HG02938 (cell line): Measurements from ENCODE around the gene COL15A1.
"Not testable (repeated sequence)": the region's sequence is repeated elsewhere in the genome, so short reads cannot be mapped to it uniquely, and the experiment has no call there.

ENCODE experiments used
- ATAC-seq: cut with Tn5 transposase; IDR thresholded peaks from one replicate; pipeline ENCODE4 v1.9.1; 2021; ENCODE audit warnings: mild to moderate bottlenecking, moderate library complexity; ENCODE audit not compliant: unreplicated experiment

COL15A1 gene

DNA sequence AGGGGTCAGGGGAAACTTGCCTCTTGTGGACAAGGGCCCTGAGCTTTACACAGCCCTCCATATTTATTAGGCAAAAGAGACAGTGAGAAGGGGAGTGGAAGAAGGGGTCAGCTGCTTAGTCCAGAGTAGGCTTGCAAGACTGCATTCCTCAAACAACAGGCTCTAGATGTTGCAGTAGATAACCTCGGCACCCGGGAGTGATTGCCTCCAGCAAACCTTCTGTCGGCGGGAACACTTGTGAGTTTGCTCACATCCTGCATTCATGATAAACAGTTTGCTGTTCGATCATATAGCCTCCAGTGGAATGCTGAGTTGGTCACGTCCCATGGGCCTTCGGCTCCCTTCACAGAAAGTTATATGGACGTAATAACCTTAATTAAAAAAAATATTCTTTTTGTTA is 66.7 kb downstream of the COL15A1 start:
- ATAC-seq: not testable (repeated sequence)

- no peak for ATAC-seq
These were observed 67.5 kb downstream of the COL15A1 start for GRCh38 chr9:99011161-99011709.

GRCh38 chr9:99012957-99013512 is 69.3 kb downstream of the COL15A1 start:
- no peak for ATAC-seq

GRCh38 chr9:99013550-99013949 is 69.8 kb downstream of the COL15A1 start:
- no peak for ATAC-seq

- ATAC-seq: no peak
These were observed 71.7 kb downstream of the COL15A1 start for GRCh38 chr9:99015448-99015847.

DNA sequence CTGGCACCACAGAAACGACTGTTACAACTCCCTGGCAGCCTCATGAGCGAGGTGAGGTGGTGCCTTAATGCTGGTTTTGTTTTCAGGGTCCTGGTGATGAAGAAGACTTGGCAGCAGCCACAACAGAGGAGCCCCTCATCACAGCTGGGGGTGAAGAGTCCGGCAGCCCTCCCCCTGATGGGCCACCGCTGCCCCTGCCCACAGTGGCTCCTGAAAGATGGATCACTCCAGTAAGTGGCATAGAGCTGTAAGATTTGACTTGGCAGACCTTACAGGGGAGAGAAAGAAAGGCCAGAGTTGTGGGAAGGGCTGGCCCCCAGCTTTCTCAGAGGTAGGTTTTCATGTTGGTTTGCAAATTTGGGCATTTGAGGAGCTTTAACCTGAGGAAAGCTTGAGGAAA is 72.2 kb downstream of the COL15A1 start:
- no peak for ATAC-seq

DNA sequence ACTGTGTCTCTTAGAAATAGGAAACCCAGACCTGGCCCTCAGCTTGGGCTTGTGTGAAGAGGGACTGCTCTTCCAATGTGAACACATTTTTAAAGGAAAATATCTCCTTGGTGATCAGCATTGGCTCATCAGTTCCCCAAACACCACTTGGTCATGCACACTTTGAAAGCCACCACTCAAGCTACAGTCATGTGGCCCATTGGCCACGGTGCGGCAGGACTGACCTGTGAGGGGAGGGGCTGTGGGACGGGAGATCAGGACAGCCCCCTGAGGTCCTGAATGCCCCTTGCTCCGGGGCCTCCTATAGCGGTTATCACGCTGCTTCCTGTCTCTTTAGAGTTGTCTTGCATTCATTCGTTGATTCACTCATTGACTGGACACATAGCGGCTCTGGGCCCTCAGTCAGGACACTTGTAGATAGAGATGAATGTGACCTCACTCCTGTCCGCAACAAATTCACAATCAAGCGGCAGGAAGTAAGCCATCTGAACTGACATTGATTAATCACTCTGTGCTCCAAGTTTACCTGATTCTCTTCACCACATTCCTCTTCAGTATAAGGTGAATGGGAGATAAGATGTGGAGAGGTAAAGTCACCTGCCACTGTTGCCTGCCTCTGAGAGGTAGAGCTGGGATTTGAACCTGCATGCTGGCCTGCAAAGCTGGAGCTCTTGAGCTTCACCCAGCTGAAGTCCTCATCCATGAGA is 73.1 kb downstream of the COL15A1 start:
- no peak for ATAC-seq

DNA sequence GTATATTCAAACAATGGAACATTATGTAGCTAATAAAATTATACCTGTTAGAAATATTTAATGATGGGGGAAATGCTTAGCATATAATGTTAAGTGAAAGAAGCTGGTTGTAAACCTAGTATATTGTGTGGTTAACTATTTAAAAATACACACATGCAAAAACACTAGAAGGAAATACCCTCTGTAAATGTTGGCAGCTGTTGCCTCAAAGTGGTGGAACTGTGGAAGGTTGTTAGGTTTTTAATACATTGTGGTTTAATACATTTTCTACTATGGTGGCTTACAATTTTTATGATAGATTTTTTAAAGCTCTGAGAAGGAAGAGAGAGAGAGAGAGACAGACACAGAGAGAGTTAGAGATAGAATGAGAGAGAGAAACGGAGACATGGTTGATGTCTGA is 74.9 kb downstream of the COL15A1 start:
- no peak for ATAC-seq

DNA sequence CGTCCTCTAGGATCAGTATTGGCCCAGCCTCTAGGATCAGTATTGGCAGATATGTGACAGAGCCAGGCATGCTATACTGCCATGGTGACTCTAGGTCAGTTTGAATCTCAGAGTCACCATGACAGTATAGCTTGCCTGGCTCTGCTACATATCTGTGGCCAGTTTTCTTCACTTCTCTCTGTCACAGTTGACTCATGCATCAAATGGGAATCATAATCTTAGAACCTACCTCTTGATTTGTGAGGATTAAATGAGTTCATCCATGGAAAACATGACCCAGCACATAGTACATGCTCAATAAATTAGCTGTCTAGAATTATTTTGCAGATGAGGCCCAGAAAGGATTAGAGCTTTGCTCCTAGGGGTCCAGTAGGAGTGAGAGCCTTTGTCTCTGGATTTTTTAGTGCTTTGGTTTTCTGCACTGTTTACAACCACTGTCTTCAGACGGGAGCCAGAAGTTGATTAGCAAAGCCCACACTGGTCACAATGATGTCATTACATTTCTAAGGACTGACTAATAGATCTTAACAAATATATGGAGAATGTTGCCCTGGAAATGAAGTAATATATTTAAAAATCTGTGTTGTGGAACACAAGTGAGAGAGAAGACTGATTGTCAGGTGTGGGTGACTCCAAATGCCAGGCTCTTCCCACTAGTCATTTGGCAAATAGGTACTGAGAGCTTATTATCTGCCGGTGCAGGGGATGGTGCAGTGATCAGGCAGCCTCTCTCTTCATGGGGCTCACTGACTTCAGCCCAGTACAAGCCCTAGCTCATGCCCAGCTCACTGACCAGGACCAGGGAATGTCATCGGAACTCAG is 76.0 kb downstream of the COL15A1 start:
- no peak for ATAC-seq

DNA sequence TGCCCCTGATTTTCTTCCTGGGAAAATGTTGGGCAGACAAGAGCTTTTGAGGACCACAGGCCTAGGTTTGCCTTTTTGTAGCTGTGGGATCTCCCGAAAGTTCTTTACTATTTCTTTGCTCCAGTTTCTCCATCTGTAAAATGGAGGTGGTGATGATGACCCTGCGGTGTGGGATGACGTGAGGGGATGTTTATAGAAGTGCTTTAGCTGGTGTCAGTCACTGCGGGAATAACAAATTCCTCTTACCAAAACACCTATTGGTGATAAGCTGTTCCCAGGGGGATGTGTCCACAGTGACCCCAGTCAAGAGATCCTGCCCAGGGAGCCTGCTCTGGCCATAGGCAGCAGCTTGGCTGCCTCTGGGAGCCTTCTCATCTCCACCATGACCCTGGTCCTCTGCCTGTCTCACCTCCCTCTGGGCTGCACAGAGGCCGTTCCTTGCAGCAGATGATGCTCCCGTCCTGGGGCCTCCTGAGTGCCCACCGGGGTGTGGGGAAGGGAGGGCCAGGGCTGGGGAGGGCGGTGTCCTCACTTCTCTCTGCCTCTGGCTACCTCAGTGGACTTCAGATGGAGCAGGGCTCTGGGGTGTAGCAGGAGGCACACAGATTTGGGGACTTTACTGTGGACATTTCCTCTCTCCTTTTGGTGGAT is 77.2 kb downstream of the COL15A1 start:
- no peak for ATAC-seq

GRCh38 chr9:99021512-99021911 is 77.8 kb downstream of the COL15A1 start:
- ATAC-seq: no peak

DNA sequence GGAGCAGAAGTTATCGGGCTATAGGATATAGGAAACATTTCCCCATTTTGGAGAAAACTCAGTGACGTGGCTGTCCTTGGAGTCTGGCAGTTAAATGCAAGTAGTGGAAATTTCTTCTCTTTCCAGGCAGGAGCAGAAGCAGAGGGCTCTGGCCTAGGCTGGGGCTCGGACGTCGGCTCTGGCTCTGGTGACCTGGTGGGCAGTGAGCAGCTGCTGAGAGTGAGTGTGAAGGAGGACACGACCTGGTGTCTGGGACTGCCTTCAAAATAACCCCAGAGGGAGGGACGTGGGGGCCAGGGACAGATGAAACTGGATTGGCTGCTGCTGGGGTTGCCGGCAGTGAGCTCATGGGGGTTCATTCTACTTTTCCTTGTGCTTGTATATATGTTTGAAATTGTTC is 79.5 kb downstream of the COL15A1 start:
- ATAC-seq: no peak

- no peak for ATAC-seq
These were observed 80.1 kb downstream of the COL15A1 start for GRCh38 chr9:99023831-99024230.

- no peak for ATAC-seq
These were observed 81.3 kb downstream of the COL15A1 start for GRCh38 chr9:99024959-99025358.

GRCh38 chr9:99025616-99026270 is 82.0 kb downstream of the COL15A1 start:
- no peak for ATAC-seq

DNA sequence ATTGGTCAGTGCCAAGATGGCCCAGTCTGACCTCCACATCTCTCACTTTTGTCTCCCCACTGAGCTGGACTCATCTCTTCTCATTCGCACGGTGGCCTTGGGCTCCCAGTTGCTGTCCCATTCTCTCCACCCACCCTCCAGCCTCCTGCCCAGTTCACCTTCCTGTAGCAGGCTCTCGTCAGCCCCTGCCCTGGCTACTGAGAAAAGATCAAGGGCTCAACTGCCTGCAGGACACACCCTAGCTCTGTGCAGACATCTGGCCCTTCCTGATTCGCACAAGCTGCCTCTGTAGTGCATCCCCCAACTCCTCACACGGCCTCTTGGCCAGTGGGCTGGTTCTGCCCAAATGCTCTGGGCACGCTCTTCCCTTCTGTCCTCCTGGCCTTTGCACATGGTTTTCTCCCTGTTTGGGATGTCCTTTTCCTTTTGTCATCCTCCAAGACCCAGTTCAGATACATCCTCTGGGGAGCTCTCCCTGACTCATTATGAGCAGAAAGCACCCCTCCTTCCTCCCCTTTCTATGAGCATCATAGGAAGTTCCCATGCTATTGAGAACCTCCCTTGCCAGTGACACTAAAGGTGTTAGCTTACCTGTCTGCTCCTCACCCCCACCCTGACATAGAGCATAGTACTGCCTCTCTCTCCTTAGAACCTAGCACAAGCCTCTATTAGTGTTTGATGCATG is 82.7 kb downstream of the COL15A1 start:
- ATAC-seq: no peak

DNA sequence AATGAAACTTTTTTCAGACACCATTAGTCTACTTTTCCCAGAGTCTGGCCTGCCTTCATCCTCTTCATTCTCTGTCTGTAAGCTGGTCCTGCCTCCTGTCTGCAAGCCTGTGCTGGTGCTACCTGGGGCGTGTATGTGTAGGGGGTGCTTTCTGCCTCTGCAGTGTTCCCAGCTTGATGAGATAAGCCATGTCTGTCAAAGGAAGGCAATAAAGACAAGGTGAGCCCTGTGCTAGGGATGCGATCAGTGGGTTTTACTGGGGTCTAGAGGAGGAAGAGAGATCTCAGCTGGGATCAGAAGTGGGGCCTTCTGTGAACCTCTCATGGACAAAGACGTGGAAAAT is 83.2 kb downstream of the COL15A1 start:
- no peak for ATAC-seq

- ATAC-seq: no peak
These were observed 83.7 kb downstream of the COL15A1 start for GRCh38 chr9:99027443-99027842.

DNA sequence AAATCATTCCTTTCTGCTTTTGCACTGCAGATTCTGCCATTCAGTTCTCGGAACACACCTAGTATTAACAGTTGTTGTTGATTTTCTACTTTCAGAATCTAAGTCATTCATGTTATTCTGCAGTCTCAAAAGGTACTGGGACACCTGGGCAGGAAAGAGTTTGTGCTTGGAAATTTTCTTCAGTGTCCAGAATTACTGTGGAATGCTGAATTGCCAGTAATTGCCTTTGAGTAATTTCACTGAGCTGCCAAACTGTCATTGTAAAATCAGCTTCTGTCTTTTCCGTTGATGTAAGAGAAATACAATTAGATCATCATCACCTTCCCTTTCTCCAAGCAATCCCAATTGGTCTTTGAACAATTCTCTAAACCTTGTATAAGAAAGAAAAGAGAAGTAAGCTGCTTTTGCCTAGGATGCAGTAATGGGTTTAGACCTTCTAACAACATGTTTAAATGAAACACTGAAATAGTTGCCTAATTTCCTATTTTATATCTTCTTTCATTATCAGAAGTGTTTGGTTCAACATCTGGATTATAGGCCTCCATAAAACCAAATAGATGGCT is 85.5 kb downstream of the COL15A1 start:
- ATAC-seq: no peak

- ATAC-seq: no peak
These were observed 86.4 kb downstream of the COL15A1 start for GRCh38 chr9:99030092-99030511.
